ENCODE measurements around the gene C6orf62. TPM values are rescaled to one million over a fixed set of nuclear protein-coding genes. Genes with fewer than 3 reads are reported as not detected.
"Not testable (repeated sequence)": the region's sequence is repeated elsewhere in the genome, so short reads cannot be mapped to it uniquely, and the experiment has no call there.

The C6orf62 gene
- polyA plus RNA-seq, 3 donors, result 45.5 to 78.8 (median 55.4) TPM

GRCh38 chr6:24766680-24767462 is 47.9 kb upstream of the C6orf62 start:
- peak in 2 of 3 donors; percentile 50 to 76 for DNase-seq
- H3K27me3 Mint-ChIP-seq (ENCODE audit: low read depth in 3 of 3), result no peaks in the 10 kb centered on the region
- no peak overlapping the region for H3K4me3 Mint-ChIP-seq
- no peak overlapping the region for H3K9ac ChIP-seq (ENCODE audit: insufficient read depth, low read length, poor library complexity, severe bottlenecking)
- no peaks in the 10 kb centered on the region for H3K4me1 ChIP-seq (ENCODE audit: control insufficient read depth in 1 of 2, insufficient read depth in 2 of 2, low read length in 2 of 2)
- no peak overlapping the region for H2AFZ ChIP-seq (ENCODE audit: insufficient read depth, low read depth, low read length, poor library complexity, severe bottlenecking)
- no peaks in the 10 kb centered on the region for H3K79me2 ChIP-seq (ENCODE audit: insufficient read depth, low read length)
- WGBS (ENCODE audit: insufficient coverage), result 33% methylated on average over 3 of the region's 9 CpGs
- H4K20me1 ChIP-seq (ENCODE audit: insufficient read depth, low read length), result no peaks in the 10 kb centered on the region
- H3K27ac ChIP-seq (ENCODE audit: low read depth in 1 of 2, low read length in 2 of 2), result no peak overlapping the region
- H3K9me3 Mint-ChIP-seq, result no peaks in the 10 kb centered on the region
- H3K9me3 ChIP-seq (replicated peaks in 1 of 2; ENCODE audit: control insufficient read depth in 1 of 2, insufficient read depth in 1 of 2, low read length in 2 of 2), result no peaks in the 10 kb centered on the region
- intact Hi-C loops (cut with micrococcal nuclease), result loop anchor here in 1 of 2 donors (5.0 kb wide), 1 partner anchor 185 kb away; no protein-coding TSS in a partner anchor
- H3K36me3 Mint-ChIP-seq, result no peaks in the 10 kb centered on the region
- H3K4me1 Mint-ChIP-seq, result peaks cover 1% of the 10 kb centered on the region
- TF ChIP-seq, protein P1, sequence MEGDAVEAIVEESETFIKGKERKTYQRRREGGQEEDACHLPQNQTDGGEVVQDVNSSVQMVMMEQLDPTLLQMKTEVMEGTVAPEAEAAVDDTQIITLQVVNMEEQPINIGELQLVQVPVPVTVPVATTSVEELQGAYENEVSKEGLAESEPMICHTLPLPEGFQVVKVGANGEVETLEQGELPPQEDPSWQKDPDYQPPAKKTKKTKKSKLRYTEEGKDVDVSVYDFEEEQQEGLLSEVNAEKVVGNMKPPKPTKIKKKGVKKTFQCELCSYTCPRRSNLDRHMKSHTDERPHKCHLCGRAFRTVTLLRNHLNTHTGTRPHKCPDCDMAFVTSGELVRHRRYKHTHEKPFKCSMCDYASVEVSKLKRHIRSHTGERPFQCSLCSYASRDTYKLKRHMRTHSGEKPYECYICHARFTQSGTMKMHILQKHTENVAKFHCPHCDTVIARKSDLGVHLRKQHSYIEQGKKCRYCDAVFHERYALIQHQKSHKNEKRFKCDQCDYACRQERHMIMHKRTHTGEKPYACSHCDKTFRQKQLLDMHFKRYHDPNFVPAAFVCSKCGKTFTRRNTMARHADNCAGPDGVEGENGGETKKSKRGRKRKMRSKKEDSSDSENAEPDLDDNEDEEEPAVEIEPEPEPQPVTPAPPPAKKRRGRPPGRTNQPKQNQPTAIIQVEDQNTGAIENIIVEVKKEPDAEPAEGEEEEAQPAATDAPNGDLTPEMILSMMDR (IDR thresholded peaks at IDR 0.05), result peak; percentile 75
- no peaks in the 10 kb centered on the region for H3K27me3 ChIP-seq (ENCODE audit: control insufficient read depth in 2 of 2, insufficient read depth in 2 of 2, low read length in 2 of 2)
- H3K27ac Mint-ChIP-seq, result no peak overlapping the region
- H3K4me3 ChIP-seq (replicated peaks in 1 of 3; ENCODE audit: low read depth in 2 of 3, low read length in 3 of 3), result no peak overlapping the region
- H3K36me3 ChIP-seq (replicated peaks in 1 of 2; ENCODE audit: control insufficient read depth in 1 of 2, insufficient read depth in 2 of 2, low read length in 2 of 2), result no peaks in the 10 kb centered on the region
- H3K4me2 ChIP-seq (replicated peaks; ENCODE audit: extremely low read depth, low read length, poor library complexity, severe bottlenecking), result no peak overlapping the region

GRCh38 chr6:24765968-24766367 is 47.0 kb upstream of the C6orf62 start:
- not testable (repeated sequence) for H3K4me1 ChIP-seq (ENCODE audit: control insufficient read depth in 1 of 2, insufficient read depth in 2 of 2, low read length in 2 of 2); H3K27me3 Mint-ChIP-seq (ENCODE audit: low read depth in 3 of 3); H3K27ac Mint-ChIP-seq; H3K79me2 ChIP-seq (ENCODE audit: insufficient read depth, low read length); H3K27me3 ChIP-seq (ENCODE audit: control insufficient read depth in 2 of 2, insufficient read depth in 2 of 2, low read length in 2 of 2); H2AFZ ChIP-seq (ENCODE audit: insufficient read depth, low read depth, low read length, poor library complexity, severe bottlenecking); H3K9me3 ChIP-seq (replicated peaks in 1 of 2; ENCODE audit: control insufficient read depth in 1 of 2, insufficient read depth in 1 of 2, low read length in 2 of 2); H3K36me3 Mint-ChIP-seq; H4K20me1 ChIP-seq (ENCODE audit: insufficient read depth, low read length); H3K9me3 Mint-ChIP-seq; H3K4me1 Mint-ChIP-seq; H3K9ac ChIP-seq (ENCODE audit: insufficient read depth, low read length, poor library complexity, severe bottlenecking); H3K4me2 ChIP-seq (replicated peaks; ENCODE audit: extremely low read depth, low read length, poor library complexity, severe bottlenecking); DNase-seq; H3K27ac ChIP-seq (ENCODE audit: low read depth in 1 of 2, low read length in 2 of 2); H3K4me3 ChIP-seq (replicated peaks in 1 of 3; ENCODE audit: low read depth in 2 of 3, low read length in 3 of 3); H3K36me3 ChIP-seq (replicated peaks in 1 of 2; ENCODE audit: control insufficient read depth in 1 of 2, insufficient read depth in 2 of 2, low read length in 2 of 2); H3K4me3 Mint-ChIP-seq
- intact Hi-C loops (cut with micrococcal nuclease), result loop anchor here in 1 of 2 donors (5.0 kb wide), 1 partner anchor 184 kb away; no protein-coding TSS in a partner anchor
- 100% methylated on average over 5 of the region's 26 CpGs for WGBS (ENCODE audit: insufficient coverage)

GRCh38 chr6:24764833-24765828 is 46.2 kb upstream of the C6orf62 start:
- not testable (repeated sequence) for H3K9ac ChIP-seq (ENCODE audit: insufficient read depth, low read length, poor library complexity, severe bottlenecking); H3K36me3 ChIP-seq (replicated peaks in 1 of 2; ENCODE audit: control insufficient read depth in 1 of 2, insufficient read depth in 2 of 2, low read length in 2 of 2); H3K4me1 ChIP-seq (ENCODE audit: control insufficient read depth in 1 of 2, insufficient read depth in 2 of 2, low read length in 2 of 2); H3K4me2 ChIP-seq (replicated peaks; ENCODE audit: extremely low read depth, low read length, poor library complexity, severe bottlenecking); H3K4me1 Mint-ChIP-seq; H3K27ac Mint-ChIP-seq; H3K27me3 Mint-ChIP-seq (ENCODE audit: low read depth in 3 of 3); H3K27ac ChIP-seq (ENCODE audit: low read depth in 1 of 2, low read length in 2 of 2); H3K36me3 Mint-ChIP-seq; H3K4me3 Mint-ChIP-seq; H2AFZ ChIP-seq (ENCODE audit: insufficient read depth, low read depth, low read length, poor library complexity, severe bottlenecking); H3K9me3 Mint-ChIP-seq; H3K9me3 ChIP-seq (replicated peaks in 1 of 2; ENCODE audit: control insufficient read depth in 1 of 2, insufficient read depth in 1 of 2, low read length in 2 of 2); H3K4me3 ChIP-seq (replicated peaks in 1 of 3; ENCODE audit: low read depth in 2 of 3, low read length in 3 of 3); DNase-seq; H3K79me2 ChIP-seq (ENCODE audit: insufficient read depth, low read length); H4K20me1 ChIP-seq (ENCODE audit: insufficient read depth, low read length); H3K27me3 ChIP-seq (ENCODE audit: control insufficient read depth in 2 of 2, insufficient read depth in 2 of 2, low read length in 2 of 2)
- 83% methylated on average over 10 of the region's 20 CpGs for WGBS (ENCODE audit: insufficient coverage)
- intact Hi-C loops (cut with micrococcal nuclease), result loop anchor here (5.0 kb wide), 2 partner anchors 38 to 183 kb away; no protein-coding TSS in a partner anchor
